BE2C (cell line): ENCODE data around the gene TSPOAP1.

Experiments
- DNase-seq: peaks from one replicate; pipeline ENCODE4 v3.0.0-alpha.2; 2020
- H3K27me3 ChIP-seq: fragments of 250-450 bp; sonication (Bioruptor Pico); 2 replicates; pipeline ENCODE4 v1.5.1; 2020; ENCODE audit warnings: mild to moderate bottlenecking
- H3K36me3 ChIP-seq: fragments of 250-450 bp; sonication (Bioruptor Pico); 2 replicates; pipeline ENCODE4 v1.5.1; 2020; ENCODE audit warnings: mild to moderate bottlenecking
- H3K4me1 ChIP-seq: fragments of 250-450 bp; sonication (Bioruptor Pico); 2 replicates; pipeline ENCODE4 v1.5.1; 2020
- H3K4me3 ChIP-seq: 2 replicates; pipeline ENCODE4 v1.5.1; 2011; ENCODE audit warnings: low read depth, low read length
- H3K9me3 ChIP-seq: fragments of 250-450 bp; sonication (Bioruptor Pico); 2 replicates; pipeline ENCODE4 v1.5.1; 2020
- TF ChIP-seq, protein P1 (sequence below): IDR thresholded peaks from 2 replicates; pipeline ENCODE4 v1.5.1; 2012; ENCODE audit warnings: mild to moderate bottlenecking, low read depth, low read length

Gene TSPOAP1

GRCh38 chr17:58369214-58370031 lies 40.8 kb upstream of the TSPOAP1 start:
- no peaks in the 10 kb centered on the region for H3K4me1 ChIP-seq
- TF ChIP-seq, protein P1, sequence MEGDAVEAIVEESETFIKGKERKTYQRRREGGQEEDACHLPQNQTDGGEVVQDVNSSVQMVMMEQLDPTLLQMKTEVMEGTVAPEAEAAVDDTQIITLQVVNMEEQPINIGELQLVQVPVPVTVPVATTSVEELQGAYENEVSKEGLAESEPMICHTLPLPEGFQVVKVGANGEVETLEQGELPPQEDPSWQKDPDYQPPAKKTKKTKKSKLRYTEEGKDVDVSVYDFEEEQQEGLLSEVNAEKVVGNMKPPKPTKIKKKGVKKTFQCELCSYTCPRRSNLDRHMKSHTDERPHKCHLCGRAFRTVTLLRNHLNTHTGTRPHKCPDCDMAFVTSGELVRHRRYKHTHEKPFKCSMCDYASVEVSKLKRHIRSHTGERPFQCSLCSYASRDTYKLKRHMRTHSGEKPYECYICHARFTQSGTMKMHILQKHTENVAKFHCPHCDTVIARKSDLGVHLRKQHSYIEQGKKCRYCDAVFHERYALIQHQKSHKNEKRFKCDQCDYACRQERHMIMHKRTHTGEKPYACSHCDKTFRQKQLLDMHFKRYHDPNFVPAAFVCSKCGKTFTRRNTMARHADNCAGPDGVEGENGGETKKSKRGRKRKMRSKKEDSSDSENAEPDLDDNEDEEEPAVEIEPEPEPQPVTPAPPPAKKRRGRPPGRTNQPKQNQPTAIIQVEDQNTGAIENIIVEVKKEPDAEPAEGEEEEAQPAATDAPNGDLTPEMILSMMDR = no peak
- no peaks in the 10 kb centered on the region for H3K9me3 ChIP-seq
- peaks cover 28% of the 10 kb centered on the region for H3K27me3 ChIP-seq
- H3K36me3 ChIP-seq = no peaks in the 10 kb centered on the region
- DNase-seq = no peak
- no peak overlapping the region for H3K4me3 ChIP-seq

GRCh38 chr17:58368860-58369213 lies 40.2 kb upstream of the TSPOAP1 start:
- H3K4me3 ChIP-seq = no peak overlapping the region
- TF ChIP-seq, protein P1 = no peak
- peaks cover 27% of the 10 kb centered on the region for H3K27me3 ChIP-seq

GRCh38 chr17:58367461-58367860 lies 38.9 kb upstream of the TSPOAP1 start:
- TF ChIP-seq, protein P1 = no peak
- no peak for DNase-seq
- Histone ChIP-seq H3K9me3 (no peaks in the 10 kb centered on the region), H3K4me1 (no peaks in the 10 kb centered on the region), H3K27me3 (peaks cover 28% of the 10 kb centered on the region), H3K36me3 (no peaks in the 10 kb centered on the region), H3K4me3 (no peak overlapping the region)

More at GRCh38 chr17:58368860-58369213, 40.2 kb upstream of the TSPOAP1 start:
- H3K9me3 ChIP-seq = no peaks in the 10 kb centered on the region
- DNase-seq = no peak
- H3K4me1 ChIP-seq = no peaks in the 10 kb centered on the region
- H3K36me3 ChIP-seq = no peaks in the 10 kb centered on the region

GRCh38 chr17:58365980-58366595 lies 37.5 kb upstream of the TSPOAP1 start:
- peaks cover 24% of the 10 kb centered on the region for H3K27me3 ChIP-seq
- H3K9me3 ChIP-seq = no peaks in the 10 kb centered on the region

GRCh38 chr17:58365185-58365979 lies 36.8 kb upstream of the TSPOAP1 start:
- TF ChIP-seq, protein P1 = no peak
- Histone ChIP-seq H3K4me3 (no peak overlapping the region), H3K9me3 (no peaks in the 10 kb centered on the region), H3K27me3 (peaks cover 16% of the 10 kb centered on the region), H3K36me3 (no peaks in the 10 kb centered on the region), H3K4me1 (no peaks in the 10 kb centered on the region)
- DNase-seq = no peak

More at GRCh38 chr17:58365980-58366595, 37.5 kb upstream of the TSPOAP1 start:
- H3K4me1 ChIP-seq = no peaks in the 10 kb centered on the region
- H3K36me3 ChIP-seq = no peaks in the 10 kb centered on the region
- no peak for DNase-seq
- no peak overlapping the region for H3K4me3 ChIP-seq
- TF ChIP-seq, protein P1 = no peak
